KG1 (cell line): ENCODE data around the gene BCL2L13.
"Not testable (repeated sequence)": the region's sequence is repeated elsewhere in the genome, so short reads cannot be mapped to it uniquely, and the experiment has no call there.

ENCODE experiments used
- DNase-seq: peaks from one replicate; lab custom pipeline; 2025; lab: John Stamatoyannopoulos, UW

Gene BCL2L13

DNA sequence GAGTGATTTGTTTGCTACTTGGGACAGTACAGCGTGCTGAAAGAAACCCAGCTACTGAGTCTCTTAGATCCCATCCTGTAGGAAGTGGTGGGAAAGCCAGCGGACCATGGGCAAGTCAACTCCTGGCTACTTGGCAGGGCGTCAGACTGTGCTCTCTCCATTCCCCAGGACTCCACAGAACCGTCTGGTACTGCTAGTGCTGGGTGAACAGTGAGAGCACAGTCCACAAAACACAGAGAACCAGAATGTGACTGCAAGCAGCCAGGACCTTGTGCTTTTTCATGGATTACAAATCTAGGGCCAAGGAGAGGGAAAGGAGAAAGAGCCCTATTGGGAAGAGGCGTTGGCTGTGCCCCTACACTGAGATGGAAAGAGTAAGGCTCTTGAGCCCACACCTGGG lies 125.5 kb downstream of the BCL2L13 start:
- DNase-seq, result no peak

DNA sequence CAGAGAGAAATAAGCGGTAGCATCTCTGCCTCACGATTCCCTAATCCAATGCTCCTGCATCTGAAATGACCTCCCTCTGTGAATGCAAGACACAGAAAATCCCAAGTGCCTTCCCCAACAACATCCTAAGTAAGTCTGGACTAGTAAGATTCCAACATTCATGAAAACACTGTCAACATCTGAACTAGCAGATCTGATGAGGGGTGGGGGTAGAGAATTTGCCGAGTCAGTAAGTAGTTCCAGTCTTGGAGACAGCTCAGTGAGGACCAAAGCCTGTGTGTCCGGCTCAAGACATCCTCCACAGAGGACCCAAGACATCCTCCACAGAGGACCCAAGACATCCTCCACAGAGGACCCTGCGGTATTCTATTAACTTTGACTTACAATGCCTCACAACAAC lies 126.3 kb downstream of the BCL2L13 start:
- not testable (repeated sequence) for DNase-seq

DNA sequence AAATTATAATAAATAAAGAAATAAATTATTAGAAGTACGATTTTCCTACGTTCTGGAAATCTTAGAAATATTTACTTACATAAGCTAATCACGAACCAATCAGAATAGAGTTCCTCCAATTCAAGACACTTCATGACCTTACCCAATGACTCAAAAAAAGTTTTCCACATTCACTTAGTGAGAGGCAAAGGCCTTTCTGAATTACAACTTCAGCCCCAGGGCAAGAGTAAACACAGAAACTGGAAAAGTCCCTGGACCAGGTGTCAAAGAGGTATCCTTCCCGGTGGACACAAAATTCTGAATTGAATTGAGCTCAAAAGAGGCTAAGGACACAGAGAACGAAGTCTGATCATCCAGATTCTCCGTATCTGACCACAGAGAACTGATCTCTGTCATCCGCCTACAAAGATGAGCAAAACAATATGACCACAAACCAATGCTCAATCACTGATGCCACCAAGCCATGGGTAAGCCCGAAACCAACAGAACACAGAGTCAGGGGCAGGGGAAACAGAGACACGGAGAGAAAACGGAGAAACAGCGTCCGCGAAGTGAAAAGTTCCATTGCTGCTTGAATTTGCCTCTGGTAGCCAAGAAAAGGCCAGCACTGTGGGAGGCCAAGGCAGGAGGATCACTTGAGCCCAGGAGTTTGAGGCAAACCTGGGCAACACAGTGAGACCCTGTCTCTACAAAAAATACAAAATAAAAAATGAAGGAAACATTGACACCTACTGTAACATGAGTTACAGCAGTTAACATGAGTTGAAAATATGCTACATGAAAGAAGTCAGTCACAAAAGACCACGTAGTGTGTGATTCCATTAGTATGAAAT lies 128.9 kb downstream of the BCL2L13 start:
- DNase-seq, result no peak

DNA sequence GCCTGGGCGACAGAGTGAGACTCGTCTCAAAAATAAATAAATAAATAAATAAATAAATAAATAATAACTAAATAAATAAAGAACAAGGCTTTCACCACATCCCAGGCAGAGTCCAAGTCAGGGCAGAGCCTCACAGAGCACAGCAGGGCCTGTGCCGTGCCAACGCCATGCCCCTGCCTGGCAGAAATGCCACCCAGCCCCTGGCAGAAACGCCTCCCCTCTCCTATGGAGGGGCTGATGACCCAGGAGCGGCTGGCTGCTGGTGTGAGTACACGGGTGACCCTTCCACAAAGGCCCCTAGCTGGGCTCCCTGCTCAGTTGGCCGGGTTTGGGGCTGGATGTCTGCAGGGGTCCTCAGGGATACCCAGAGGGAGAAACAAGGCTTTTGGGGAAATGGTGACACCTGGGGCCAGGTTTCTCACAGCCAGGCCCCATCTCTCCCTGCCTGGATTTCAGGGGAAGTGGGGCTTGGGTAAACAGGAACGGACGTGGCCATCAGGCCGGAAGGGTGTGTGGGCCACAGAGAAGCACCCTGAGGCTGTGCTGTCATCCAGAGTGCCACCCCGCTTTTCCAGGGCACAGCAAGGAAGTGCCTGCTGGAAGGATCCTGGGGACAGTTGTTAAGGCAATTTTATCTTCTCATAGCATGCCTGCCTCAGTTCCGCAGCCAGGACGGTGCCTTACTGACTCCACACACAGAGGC lies 130.6 kb downstream of the BCL2L13 start:
- no peak for DNase-seq

DNA sequence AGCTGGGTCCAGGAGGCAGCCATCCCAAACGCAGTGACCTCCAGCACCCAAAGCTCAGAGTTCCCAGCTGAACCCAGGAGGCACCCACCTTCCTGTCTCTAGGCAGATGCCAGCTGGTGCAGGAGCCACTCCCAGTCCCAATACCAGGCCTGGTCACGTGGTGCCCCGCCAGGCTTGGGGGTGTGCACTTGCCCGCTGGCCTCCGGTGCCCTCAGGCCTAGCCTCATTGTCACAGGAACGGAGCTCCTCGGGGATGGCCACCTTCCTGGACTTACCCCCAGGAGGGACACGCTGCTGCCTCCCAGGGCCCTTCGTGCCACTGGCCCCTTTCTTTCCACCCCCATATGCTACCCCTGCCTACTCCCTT lies 131.1 kb downstream of the BCL2L13 start:
- DNase-seq, result no peak

DNA sequence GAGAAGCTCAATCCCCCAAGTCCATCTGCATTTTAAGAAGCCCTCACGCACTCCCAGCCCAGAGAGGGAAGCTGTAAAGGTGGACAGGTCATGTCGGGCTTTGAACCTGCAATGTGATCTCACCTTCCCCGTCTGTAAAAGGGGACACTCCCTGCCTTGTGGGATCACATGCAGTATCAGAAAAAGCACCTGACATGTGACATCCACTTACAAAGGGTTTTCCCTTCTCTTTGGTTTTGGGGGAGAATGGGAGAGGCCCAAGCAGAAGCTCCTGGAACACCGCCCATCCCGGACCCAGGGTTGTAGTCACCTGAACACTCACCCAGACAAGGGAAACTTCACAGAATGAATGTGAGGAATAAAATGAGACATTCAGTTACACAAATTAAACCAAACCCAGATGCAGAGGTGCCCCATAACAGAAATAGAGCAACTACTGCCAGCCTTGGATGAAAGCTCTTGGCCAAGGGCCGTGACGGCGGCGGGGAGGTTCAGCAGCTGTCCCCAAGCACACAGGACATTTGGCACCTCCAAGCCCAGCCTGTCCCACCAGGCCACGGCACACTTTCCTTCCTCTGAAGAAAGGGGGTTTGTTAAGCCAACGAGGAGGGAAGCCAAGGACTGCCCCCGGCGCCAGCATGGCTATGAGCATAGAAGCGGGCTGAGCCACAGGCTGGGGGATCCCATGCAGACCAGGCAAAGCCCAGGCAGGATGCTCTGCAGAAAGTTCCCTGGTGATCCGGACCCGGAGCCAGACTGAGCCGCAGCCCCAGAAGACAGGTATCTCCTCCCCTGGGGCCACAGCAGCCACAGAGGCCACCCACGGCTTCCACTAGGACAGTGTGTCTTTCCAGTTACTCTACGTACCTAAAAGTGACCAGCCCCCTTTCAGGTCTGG lies 131.9 kb downstream of the BCL2L13 start:
- no peak for DNase-seq

DNA sequence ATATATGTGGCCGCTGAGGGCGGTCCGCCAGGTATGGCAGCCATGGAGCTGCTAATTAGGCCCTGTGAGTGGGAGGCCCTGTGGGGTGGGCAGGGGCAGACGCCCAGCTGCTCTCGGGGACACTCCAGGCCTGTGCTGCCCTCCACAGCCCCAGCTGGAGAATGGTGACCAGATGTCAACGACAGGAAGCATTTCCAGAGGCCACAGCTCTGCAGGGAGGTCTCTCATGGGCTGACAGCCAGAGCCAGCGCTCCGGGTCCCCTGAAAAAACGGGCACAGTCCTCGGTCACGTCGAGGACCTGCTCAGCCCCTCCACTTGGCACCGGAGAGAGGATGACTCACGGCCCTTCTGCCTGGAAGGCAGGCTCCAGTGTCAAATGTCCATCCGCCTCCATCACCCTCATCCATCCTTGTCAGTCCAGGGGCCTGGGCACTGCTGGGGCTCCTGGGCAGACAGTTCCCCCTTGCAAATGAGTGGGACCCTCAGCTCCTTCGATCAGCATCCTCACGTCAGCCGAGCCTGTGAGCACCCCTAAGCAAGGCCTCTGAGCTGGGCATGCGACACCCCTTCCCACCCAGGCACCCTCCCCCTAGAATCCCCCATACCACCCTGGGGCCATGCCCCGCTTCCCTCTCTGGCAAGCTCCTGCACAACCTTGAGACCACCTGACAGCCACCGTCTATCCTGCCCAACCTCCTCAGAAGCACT lies 133.8 kb downstream of the BCL2L13 start:
- DNase-seq, result no peak

DNA sequence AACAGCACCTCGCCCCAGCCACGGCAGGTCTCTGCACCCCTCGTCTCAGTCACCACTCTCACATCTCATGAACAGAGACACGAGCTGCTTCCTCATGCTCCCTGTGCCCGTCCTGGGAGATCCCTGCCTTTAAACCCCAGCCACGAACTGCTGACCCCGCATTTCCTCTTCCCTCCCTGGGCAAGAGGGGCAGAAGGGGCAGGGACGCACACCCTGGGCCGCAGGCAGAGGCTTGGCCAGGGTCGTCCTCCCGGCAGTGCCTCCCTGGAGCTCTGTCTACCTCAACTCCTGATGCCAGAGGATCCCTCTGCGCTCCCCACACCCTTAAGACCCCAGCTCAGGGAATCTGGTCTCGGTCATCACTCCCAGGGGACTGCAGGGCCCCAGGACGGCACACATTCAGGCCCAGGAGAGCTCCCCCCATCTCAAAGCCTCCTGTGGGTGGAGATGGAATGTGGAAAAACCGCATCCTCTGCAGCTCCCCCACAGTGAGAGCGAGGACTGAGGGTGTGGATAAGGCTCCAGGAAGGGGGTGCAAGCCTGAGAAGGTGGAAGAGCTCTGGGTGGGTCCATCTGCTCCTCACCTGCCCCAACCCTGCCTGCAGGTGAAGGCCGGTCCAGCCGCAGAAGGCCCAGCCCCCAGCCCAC lies 134.5 kb downstream of the BCL2L13 start:
- no peak for DNase-seq

DNA sequence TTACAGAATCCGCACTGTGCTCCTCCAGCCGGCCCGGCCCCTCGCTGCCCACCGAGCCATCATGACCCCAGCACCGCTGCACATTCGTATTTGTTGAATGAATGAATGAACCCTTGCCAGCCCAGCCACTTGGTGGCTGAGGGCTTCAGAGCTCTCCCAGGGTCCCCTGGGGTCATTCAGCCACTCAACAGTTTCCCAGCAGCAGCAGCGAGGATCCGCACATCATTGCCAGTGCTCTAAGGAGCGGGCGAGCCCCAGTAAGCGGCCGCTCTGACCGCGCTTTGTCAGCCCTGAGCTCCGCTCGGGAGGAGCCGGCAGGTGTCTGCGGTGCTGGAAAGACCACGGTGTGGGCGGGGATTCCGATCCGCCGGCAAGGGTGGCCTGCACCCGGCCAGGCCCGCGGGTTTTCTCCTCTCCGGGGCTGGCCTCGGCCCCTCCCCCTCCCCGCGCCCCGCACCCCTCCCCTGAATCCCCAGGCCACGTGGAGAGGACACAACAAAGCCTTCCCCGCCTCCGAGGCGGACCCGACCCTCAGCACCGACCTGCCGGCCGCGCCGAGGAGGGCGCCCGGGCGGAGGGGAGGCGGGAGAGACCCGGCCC lies 135.1 kb downstream of the BCL2L13 start:
- no peak for DNase-seq

DNA sequence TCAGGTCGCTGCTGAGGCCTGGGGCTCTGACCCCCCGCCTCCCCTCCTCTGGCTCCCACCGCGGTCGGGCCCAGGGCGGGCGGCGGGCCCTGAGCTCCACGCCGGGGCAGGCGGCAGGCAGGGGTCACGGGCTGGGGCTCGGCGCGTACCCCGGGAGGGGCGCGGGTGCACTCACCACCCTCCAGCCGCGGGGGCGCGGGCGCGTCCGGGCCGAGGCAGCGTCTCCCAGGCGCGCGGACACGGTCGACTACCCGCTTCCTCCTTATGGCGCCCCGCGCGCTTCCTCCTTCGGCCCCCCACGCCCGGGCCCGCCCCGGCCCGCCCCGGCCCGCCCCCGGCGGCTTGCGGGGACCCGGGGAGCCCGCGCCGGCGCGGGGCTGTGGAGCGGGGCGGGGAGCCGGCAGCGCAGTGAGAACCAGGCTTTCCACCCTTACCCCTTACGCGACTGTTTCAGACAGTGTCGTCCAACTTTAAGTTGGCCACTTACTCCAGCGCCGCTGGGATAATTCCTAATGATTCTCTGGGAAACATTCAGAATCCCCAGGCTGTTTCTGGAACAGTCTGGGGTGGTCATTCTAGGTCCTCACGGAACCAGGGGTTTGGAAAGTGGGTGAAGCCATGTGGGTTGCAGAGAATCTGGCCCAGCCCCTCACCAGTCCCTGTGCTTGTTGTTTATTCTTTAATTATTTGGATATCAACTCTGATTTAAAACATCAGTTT lies 135.8 kb downstream of the BCL2L13 start, which contains the start of gene BID:
BID (minus strand) TSS at position 264 of the 720 bp plus-strand sequence. CDS start 24,353 bp downstream, outside the sequence.
- DNase-seq, result no peak

DNA sequence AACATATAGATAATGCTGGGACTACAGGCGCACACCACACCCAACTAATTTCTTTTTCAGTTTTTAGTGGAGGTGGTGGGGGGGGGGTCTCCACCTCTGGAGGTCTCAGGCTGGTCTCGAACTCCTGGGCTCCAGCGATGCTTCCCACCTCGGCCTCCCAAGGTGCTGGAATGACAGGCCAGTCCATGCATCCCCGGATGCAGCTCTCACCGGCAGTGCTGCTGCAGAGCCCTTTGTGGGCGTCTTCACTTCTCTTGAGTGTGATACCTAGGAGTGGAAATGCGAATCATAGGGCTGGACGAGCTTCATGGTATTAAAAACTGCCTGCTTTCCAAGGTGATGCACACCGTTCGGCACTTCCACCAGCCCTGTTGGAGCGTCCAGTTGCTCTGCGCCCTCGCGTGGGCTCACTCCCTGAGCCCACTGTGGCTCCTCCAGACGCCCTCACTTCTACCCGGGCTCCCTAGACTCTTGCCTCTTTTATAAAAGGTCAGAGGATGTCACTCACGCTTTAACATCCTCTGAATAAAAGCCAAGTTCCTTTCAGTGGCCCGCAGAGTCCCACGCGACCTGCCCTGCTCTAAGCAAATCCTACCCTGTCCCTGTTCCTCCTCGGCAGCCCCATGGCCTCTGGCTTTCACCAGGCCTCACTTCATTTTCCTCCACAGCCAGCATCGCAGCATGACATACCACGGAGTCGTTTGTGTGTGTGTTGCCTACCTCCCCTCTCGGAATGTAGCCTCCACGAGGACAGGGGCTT lies 136.5 kb downstream of the BCL2L13 start:
- DNase-seq, result no peak

DNA sequence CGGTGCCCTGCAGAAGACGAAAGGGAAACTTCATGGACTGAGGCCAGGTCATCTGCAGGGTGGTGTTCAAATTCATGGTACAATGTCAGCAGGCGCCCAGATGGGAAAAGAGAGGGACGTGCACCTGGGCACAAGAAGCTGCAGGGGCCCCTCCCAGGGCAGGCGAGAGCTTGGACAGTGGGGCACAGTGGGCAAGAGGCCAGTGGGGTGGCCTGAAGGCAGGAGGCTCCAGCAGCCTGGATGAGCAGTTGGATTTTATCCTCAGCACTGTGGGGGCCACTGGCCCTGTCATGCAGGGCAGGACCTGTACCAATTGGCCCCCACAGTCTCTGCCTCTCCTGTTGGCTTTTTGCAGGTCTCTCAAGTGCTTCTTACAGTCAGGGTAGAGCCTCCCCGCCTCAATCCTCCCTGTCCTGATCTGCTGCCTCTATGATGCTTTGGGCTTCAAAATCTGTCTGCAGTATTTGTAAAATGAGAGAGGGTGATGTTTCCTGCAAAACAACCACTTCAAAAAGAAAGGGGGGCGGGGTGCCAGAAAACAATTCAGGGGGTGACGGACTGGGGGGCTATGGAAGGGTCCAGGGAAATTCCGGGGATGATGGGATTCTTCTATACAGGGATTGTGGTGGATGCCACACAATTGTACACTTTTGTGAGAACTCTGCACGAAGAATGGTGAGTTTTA lies 137.4 kb downstream of the BCL2L13 start:
- no peak for DNase-seq

DNA sequence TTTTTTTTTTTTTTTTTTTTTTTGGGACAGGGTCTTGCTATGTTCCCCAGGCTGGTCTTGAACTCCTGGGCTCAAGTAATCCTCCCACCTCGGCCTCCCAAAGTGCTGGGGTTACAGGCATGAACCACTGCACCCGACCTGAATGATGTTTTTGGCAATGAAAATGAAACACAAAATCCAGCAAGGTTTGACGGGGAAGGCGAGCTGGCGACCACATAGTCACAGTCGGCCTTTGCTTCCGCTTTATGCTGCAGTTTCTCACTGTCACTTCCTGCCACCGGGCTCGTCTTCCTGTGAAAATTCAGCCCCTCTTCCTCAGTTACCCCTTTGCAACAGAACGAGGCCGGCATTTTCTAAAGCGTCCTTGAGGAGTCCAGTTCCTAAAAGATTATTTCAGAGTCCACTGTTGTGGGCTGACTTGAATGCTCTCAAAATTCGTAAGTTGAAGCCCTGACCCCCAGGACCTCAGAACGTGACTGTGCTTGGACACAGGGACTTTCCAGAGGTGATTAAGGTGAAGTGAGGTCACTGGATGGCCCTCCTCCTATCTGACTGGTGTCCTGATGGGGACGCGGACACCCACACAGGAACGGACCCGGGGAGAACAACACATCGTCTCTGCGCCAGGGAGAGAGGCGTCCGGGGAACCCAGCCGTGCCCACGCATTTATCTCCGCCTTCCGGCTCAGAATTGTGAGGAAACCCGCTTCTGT lies 138.6 kb downstream of the BCL2L13 start:
- DNase-seq, result peak; percentile 62

DNA sequence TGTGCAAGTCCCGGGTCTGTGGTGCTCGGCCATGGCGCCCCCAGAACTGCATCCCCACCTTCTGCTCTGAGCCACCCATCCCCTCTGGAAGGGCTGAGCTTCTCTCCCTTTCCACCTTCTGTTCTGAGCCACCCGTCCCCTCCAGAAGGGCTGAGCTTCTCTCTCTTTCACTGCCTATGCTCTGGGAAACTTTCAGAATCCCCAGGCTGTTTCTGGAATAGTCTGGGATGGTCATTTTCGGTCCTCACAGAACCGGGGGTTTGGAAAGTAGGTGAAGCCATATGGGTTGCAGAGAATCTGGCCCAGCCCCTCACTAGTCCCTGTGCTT lies 139.1 kb downstream of the BCL2L13 start:
- no peak for DNase-seq

DNA sequence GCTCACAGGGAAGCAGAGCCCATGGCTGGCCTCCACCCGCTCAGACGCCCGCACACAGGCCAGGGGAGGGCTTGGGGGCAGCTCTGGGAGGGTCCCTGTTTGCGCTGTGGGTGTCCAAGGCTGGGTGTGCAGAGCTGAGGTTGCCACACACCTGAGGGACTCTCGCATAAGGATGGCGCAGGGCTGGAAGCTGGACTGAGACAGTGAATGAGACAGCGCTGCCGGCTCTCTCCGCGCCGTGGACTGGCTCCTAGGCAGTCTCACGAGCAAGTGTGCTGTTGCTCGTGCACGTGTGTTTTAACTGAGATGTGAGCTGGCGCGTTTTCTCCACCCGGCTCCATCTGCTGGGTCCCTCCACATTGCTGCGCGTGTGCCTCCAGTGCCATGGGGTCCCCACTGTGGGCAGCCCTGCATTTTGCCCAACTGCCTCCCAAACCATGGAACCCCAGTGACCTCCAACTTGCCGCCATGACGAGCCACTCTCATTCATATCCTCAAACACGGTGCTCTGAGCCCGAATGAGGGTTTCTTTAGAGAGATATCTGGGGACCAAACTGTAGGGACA lies 139.9 kb downstream of the BCL2L13 start:
- no peak for DNase-seq

DNA sequence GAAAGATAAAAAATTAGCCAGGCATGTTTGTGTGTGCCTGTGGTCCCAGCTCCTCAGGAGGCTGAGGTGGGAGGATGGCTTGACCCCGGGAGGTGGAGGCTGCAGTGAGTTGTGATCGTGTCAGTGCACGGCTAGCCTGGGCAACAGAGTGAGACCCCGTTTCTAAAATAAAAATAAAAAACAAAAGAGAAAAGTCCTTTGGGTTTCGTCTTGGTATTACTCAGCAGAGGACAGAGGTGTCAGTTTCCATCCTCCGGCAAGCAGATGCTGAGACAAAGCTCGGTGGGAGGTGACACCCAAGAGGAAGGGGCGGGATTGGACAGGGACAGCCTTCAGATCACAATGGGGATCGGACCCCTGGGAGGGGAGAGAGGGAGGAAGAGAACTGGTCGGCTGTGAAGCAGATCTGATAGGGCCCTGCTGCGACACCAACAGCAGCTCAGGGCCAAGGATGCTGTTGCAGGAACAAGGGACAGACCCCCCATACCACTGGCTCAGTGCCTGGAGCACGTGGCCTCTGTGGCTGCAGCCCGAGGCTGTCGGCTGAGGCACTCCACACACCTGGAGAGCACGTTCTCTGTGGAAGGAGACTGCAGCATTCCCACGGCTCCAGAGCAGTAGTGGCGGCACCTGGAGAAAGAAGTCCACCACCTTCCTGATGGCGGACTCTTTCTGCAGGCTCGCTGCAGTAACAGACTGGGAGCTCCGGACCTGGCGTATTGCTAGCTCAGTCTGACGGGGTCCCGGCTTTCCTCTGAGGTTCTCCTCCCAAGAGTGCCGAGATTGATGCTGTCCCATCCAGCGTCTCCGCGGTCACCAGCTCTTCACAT lies 140.9 kb downstream of the BCL2L13 start:
- DNase-seq, result no peak

DNA sequence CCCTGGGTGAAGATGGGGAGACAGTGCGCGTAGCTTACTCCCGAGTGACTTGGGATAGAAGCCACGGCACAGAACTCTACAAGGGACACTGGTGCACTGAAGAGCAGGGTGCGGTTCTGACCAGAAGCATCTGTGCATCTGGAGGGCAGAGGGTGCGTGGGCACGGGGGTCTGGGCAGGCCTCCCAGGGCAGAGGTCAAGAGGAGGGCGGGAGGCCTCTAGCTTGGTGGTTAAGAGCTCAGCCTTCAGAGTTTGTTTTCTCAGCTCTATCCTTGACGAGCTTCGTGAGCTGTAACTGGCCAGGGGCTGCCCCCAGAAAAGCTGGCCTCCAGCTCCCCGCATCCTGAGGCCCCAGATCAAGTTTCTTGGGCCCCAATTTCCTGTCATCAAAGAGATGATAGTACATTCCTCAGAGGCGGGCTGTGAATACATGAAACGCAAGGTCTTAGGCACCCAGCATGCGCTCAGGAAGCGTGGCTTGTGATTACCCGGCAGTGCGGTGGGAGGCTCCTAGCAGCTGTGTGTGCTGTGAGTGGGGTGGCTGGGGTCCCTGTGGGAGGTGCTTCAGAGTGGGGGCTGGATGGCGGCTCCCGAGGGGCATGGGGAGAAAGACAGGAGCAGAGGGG lies 141.7 kb downstream of the BCL2L13 start:
- DNase-seq, result no peak
